ENCODE measurements around the gene TMEM185B. TPM values are rescaled to one million over a fixed set of nuclear protein-coding genes. Genes with fewer than 3 reads are reported as not detected.

TMEM185B gene
- total and polyA plus RNA-seq, 2 donors (not counting 3 experiments of a cell fraction or from before 2014, with no cell fraction given), result 29.9 to 31.8 TPM

DNA sequence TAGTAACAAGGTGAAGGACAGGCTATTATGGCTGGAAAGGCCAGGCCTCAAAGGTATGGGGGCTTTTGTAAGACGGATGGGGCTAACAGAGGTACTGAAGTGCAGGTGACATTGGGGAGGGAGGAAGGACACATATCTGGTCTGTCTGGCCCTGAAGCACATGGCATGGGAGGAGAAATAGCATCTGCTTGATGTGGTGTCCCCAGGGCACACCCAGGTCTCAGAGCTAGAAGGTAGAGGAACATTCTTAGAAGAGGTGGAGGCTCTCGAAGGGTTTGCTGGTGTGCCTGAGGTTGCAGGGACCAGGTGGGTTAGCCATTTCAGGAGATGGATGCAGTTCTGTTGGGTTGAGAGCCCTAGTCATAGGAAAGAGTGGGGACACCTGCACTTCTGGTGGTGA, 39.0 kb upstream of the TMEM185B start:
- no peak overlapping the region for H3K4me2 ChIP-seq (ENCODE audit: insufficient read depth, low read length)
- intact Hi-C loops (cut with micrococcal nuclease), result no loop called here

DNA sequence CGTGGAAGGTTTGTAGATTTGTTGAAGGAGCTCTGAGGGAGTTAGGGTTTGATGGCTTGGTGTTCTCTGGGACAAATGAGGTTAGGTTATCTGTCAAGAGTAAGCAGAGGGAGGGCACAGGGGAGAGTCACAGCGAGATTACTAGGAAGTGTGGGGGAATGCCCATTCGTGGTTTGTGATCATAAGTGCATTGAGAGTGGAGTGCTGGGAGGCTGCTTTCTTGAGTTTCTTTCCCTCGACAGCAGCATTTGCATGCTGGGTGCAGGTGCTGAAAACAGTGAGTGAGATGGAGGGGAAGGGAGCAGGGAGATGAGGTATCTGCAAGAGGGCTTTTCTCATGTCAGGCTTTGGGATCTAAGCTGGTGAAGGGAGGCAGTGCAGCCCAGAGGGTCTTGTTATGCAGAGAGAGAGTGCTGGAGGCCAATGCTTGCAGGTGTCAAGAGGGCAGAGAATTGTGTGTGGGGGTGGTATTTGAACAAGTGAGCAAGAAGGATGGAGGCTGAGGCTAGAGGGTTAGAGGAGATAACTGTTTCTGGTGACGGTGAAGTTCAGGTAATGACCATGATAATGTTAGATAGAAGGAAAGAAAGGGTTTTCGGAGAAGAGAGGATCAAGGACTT, 38.3 kb upstream of the TMEM185B start:
- Histone ChIP-seq H4K20me1 (replicated peaks; ENCODE audit: control insufficient read depth, extremely low read depth, insufficient read depth, low read length) (no peaks in the 10 kb centered on the region), H3K9me3 (replicated peaks; ENCODE audit: control insufficient read depth, insufficient read depth, low read length) (no peaks in the 10 kb centered on the region), H3K4me3 (replicated peaks in 1 of 3; ENCODE audit: insufficient read depth in 1 of 3, low read depth in 1 of 3, low read length in 3 of 3) (no peak overlapping the region), H2AFZ (ENCODE audit: low read depth, low read length) (no peak overlapping the region), H3K4me1 (ENCODE audit: control insufficient read depth, extremely low read depth, insufficient read depth, low read length) (peaks cover 53% of the 10 kb centered on the region), H3K9me1 (replicated peaks; ENCODE audit: control insufficient read depth, extremely low read depth, insufficient read depth, low read length) (no peaks in the 10 kb centered on the region), H3K79me2 (ENCODE audit: control insufficient read depth, insufficient read depth, low read length) (peaks cover 76% of the 10 kb centered on the region), H3K4me2 (ENCODE audit: insufficient read depth, low read length) (no peak overlapping the region), H3K9ac (replicated peaks; ENCODE audit: extremely low read depth, insufficient read depth, low read length) (no peak overlapping the region), H3K27ac (ENCODE audit: insufficient read depth, low read depth, low read length) (no peak overlapping the region), H3K36me3 (ENCODE audit: control insufficient read depth in 2 of 2, extremely low read depth in 1 of 2, insufficient read depth in 2 of 2, low read length in 2 of 2) (peaks cover 3% of the 10 kb centered on the region in 2 experiments), H3K27me3 (ENCODE audit: control insufficient read depth in 2 of 2, insufficient read depth in 2 of 2, low read length in 2 of 2) (no peaks in the 10 kb centered on the region)
- ChIA-PET CTCF (no interaction called here), POLR2A (no interaction called here)
- TF ChIP-seq FOS (IDR thresholded peaks at IDR 0.05; ENCODE audit: borderline replicate concordance, insufficient read depth, low read length) (no peak), POLR2A (IDR thresholded peaks at IDR 0.05; ENCODE audit: low read depth, low read length) (no peak), GATA2 (IDR thresholded peaks at IDR 0.05; ENCODE audit: insufficient read depth, insufficient read length, low read depth, low read length) (no peak), MYC (IDR thresholded peaks at IDR 0.05; ENCODE audit: low read depth, low read length) (no peak), POLR2AphosphoS5 (IDR thresholded peaks at IDR 0.05; ENCODE audit: insufficient read depth, low read depth, low read length) (no peak), EZH2 (IDR thresholded peaks at IDR 0.05; ENCODE audit: borderline replicate concordance, low read depth, low read length, severe bottlenecking) (no peak), JUN (IDR thresholded peaks at IDR 0.05; ENCODE audit: borderline replicate concordance, insufficient read depth, insufficient read length, low read depth) (no peak)
- TF ChIP-seq, protein P1, sequence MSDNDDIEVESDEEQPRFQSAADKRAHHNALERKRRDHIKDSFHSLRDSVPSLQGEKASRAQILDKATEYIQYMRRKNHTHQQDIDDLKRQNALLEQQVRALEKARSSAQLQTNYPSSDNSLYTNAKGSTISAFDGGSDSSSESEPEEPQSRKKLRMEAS (IDR thresholded peaks at IDR 0.05; ENCODE audit: insufficient read depth, insufficient read length), result no peak
- TF ChIP-seq, protein P2, sequence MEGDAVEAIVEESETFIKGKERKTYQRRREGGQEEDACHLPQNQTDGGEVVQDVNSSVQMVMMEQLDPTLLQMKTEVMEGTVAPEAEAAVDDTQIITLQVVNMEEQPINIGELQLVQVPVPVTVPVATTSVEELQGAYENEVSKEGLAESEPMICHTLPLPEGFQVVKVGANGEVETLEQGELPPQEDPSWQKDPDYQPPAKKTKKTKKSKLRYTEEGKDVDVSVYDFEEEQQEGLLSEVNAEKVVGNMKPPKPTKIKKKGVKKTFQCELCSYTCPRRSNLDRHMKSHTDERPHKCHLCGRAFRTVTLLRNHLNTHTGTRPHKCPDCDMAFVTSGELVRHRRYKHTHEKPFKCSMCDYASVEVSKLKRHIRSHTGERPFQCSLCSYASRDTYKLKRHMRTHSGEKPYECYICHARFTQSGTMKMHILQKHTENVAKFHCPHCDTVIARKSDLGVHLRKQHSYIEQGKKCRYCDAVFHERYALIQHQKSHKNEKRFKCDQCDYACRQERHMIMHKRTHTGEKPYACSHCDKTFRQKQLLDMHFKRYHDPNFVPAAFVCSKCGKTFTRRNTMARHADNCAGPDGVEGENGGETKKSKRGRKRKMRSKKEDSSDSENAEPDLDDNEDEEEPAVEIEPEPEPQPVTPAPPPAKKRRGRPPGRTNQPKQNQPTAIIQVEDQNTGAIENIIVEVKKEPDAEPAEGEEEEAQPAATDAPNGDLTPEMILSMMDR (IDR thresholded peaks at IDR 0.05; ENCODE audit: extremely low read depth in 1 of 2, insufficient read depth in 1 of 2, low read depth in 1 of 2, low read length in 2 of 2), result no peak
- no TSS peak for BruUV-seq (replicated peaks)
- dilution Hi-C loops (cut with MboI; ENCODE audit: extremely low pct_ligation_motif_present, low sequenced_read_pairs) (no loop called here), intact Hi-C loops (cut with micrococcal nuclease) (no loop called here)
- DNase-seq (ENCODE audit: low read depth, low spot score) (no peak), FAIRE-seq (no peak)

More for the DNA sequence above, 39.0 kb upstream of the TMEM185B start:
- POLR2A ChIA-PET, result no interaction called here
- no peaks in the 10 kb centered on the region for H3K9me3 ChIP-seq (replicated peaks; ENCODE audit: control insufficient read depth, insufficient read depth, low read length)
- TF ChIP-seq JUN (IDR thresholded peaks at IDR 0.05; ENCODE audit: borderline replicate concordance, insufficient read depth, insufficient read length, low read depth), result no peak
- BruUV-seq (replicated peaks), result no TSS peak
- no peak overlapping the region for H2AFZ ChIP-seq (ENCODE audit: low read depth, low read length)
- no peak overlapping the region for H3K9ac ChIP-seq (replicated peaks; ENCODE audit: extremely low read depth, insufficient read depth, low read length)
- peaks cover 75% of the 10 kb centered on the region for H3K79me2 ChIP-seq (ENCODE audit: control insufficient read depth, insufficient read depth, low read length)
- no peak for FAIRE-seq
- no peaks in the 10 kb centered on the region for H3K27me3 ChIP-seq (ENCODE audit: control insufficient read depth in 2 of 2, insufficient read depth in 2 of 2, low read length in 2 of 2)
- H4K20me1 ChIP-seq (replicated peaks; ENCODE audit: control insufficient read depth, extremely low read depth, insufficient read depth, low read length), result no peaks in the 10 kb centered on the region
- no peak overlapping the region for H3K27ac ChIP-seq (ENCODE audit: insufficient read depth, low read depth, low read length)
- CTCF ChIA-PET, result no interaction called here
- peaks cover 3% of the 10 kb centered on the region in 2 experiments for H3K36me3 ChIP-seq (ENCODE audit: control insufficient read depth in 2 of 2, extremely low read depth in 1 of 2, insufficient read depth in 2 of 2, low read length in 2 of 2)
- DNase-seq (ENCODE audit: low read depth, low spot score), result no peak
- no peaks in the 10 kb centered on the region for H3K9me1 ChIP-seq (replicated peaks; ENCODE audit: control insufficient read depth, extremely low read depth, insufficient read depth, low read length)
- H3K4me1 ChIP-seq (ENCODE audit: control insufficient read depth, extremely low read depth, insufficient read depth, low read length), result peaks cover 46% of the 10 kb centered on the region
- H3K4me3 ChIP-seq (replicated peaks in 1 of 3; ENCODE audit: insufficient read depth in 1 of 3, low read depth in 1 of 3, low read length in 3 of 3), result no peak overlapping the region
- dilution Hi-C loops (cut with MboI; ENCODE audit: extremely low pct_ligation_motif_present, low sequenced_read_pairs), result no loop called here
